GM23248 (cell line): ENCODE measurements around the gene TMEM207. TPM values are rescaled to one million over a fixed set of nuclear protein-coding genes. Genes with fewer than 3 reads are reported as not detected.

Source experiments
- DNase-seq: peaks from one replicate; pipeline ENCODE4 v3.0.0-alpha.2; 2015
- H2AFZ ChIP-seq: fragments of 200-600 bp; sonication (generic); 2 replicates; pipeline ENCODE4 v1.6.1; 2016; ENCODE audit warnings: antibody characterized with exemption
- H3F3A ChIP-seq: fragments of 200-600 bp; sonication (generic); 2 replicates; pipeline ENCODE4 v1.6.1; 2016; ENCODE audit warnings: mild to moderate bottlenecking, antibody characterized with exemption, mixed run types; ENCODE audit not compliant: insufficient read depth
- H3K27ac ChIP-seq: fragments of 200-600 bp; sonication (generic); 2 replicates; pipeline ENCODE4 v1.5.1; 2016; ENCODE audit warnings: mild to moderate bottlenecking
- H3K27me3 ChIP-seq: fragments of 200-600 bp; sonication (generic); replicated peaks from 2 replicates; pipeline ENCODE4 v1.6.1; 2016; ENCODE audit warnings: mild to moderate bottlenecking; ENCODE audit not compliant: insufficient read depth
- H3K36me3 ChIP-seq: fragments of 200-600 bp; sonication (generic); 2 replicates; pipeline ENCODE4 v1.6.1; 2016; ENCODE audit warnings: low read depth, mild to moderate bottlenecking
- H3K4me1 ChIP-seq: fragments of 200-600 bp; sonication (generic); 2 replicates; pipeline ENCODE4 v1.6.1; 2016; ENCODE audit warnings: mild to moderate bottlenecking; ENCODE audit not compliant: insufficient read depth
- H3K4me2 ChIP-seq: fragments of 200-600 bp; sonication (generic); one replicate; pipeline ENCODE4 v1.6.1; 2016; ENCODE audit warnings: mild to moderate bottlenecking; ENCODE audit not compliant: unreplicated experiment
- H3K4me3 ChIP-seq: fragments of 200-600 bp; sonication (generic); 2 replicates; pipeline ENCODE4 v1.5.1; 2016; ENCODE audit warnings: mild to moderate bottlenecking
- H3K79me2 ChIP-seq: fragments of 200-600 bp; sonication (generic); 2 replicates; pipeline ENCODE4 v1.6.1; 2016; ENCODE audit warnings: mild to moderate bottlenecking; ENCODE audit not compliant: insufficient read depth
- H3K9ac ChIP-seq: fragments of 200-600 bp; sonication (generic); 2 replicates; pipeline ENCODE4 v1.6.1; 2016; ENCODE audit warnings: mild to moderate bottlenecking
- H3K9me2 ChIP-seq: fragments of 200-600 bp; sonication (generic); 2 replicates; pipeline ENCODE4 v1.6.1; 2016; ENCODE audit warnings: mixed run types, mild to moderate bottlenecking, moderate library complexity; ENCODE audit not compliant: insufficient read depth
- H3K9me3 ChIP-seq: fragments of 200-600 bp; sonication (generic); one replicate; pipeline ENCODE4 v1.6.1; 2017; ENCODE audit warnings: low read depth
- H4K20me1 ChIP-seq: fragments of 200-600 bp; sonication (generic); 2 replicates; pipeline ENCODE4 v1.6.0; 2016; ENCODE audit not compliant: insufficient read depth
- EZH2 ChIP-seq: fragments of 200-600 bp; sonication (generic); IDR thresholded peaks from 2 replicates; pipeline ENCODE4 v1.6.1; 2018; ENCODE audit warnings: antibody characterized with exemption, mild to moderate bottlenecking; ENCODE audit not compliant: insufficient read depth, poor library complexity, severe bottlenecking
- EZH2phosphoT487 ChIP-seq: fragments of 200-600 bp; sonication (generic); IDR thresholded peaks from 2 replicates; pipeline ENCODE4 v1.6.1; 2018; ENCODE audit warnings: antibody characterized with exemption, moderate library complexity, mild to moderate bottlenecking, low read depth; ENCODE audit not compliant: insufficient read depth
- WGBS, 2 experiments: methylation state at CpG; one replicate each; pipeline ENCODE4 v1.1.6; 2015 to 2017; ENCODE audit warnings: low lambda C conversion rate in 2 of 2, low coverage in 1 of 2; ENCODE audit errors: missing lambda C conversion rate in 2 of 2; 5-methylcytosine and 5-hydroxymethylcytosine counted together
- in situ Hi-C: fragments of 300-500 bp; cut with MboI; formaldehyde crosslinking; loops from 2 replicates; pipeline ENCODE4 v1.15.0; 2020
- polyA plus RNA-seq: library from polyadenylated mRNA; unstranded; fragments of >200 nt; fragmentation: Nextera tagmentation; extraction: Ambion mirVana; gene quantifications from 2 replicates; pipeline ENCODE4 v1.2.1, GENCODE V29; 2016
- total RNA-seq: library from RNA; depleted of rRNA; stranded (reverse); fragments of >200 nt; shearing (Covaris generic); gene quantifications from 2 replicates; pipeline ENCODE4 v1.2.3, GENCODE V29; 2014

The TMEM207 gene
- total and polyA plus RNA-seq, 2 experiments from 2014 or later: not detected

GRCh38 chr3:190401963-190402362, 47.7 kb downstream of the TMEM207 start:
- H3K9ac ChIP-seq: no peak overlapping the region
- no peak overlapping the region for H3K4me2 ChIP-seq
- H3K4me3 ChIP-seq: no peak overlapping the region
- H3K79me2 ChIP-seq: no peaks in the 10 kb centered on the region
- in situ Hi-C loops: no loop called here
- H3K9me2 ChIP-seq: no peaks in the 10 kb centered on the region
- 27 to 28% methylated on average over 4 of the region's 4 CpGs for WGBS, 2 experiments
- no peaks in the 10 kb centered on the region for H4K20me1 ChIP-seq
- peak overlapping the region; percentile 62 for H2AFZ ChIP-seq
- H3K27ac ChIP-seq: no peak overlapping the region
- H3K4me1 ChIP-seq: no peaks in the 10 kb centered on the region
- no peaks in the 10 kb centered on the region for H3F3A ChIP-seq
- DNase-seq: no peak
- no peaks in the 10 kb centered on the region for H3K9me3 ChIP-seq
- no peaks in the 10 kb centered on the region for H3K27me3 ChIP-seq
- TF ChIP-seq EZH2phosphoT487 (no peak), EZH2 (no peak)
- no peaks in the 10 kb centered on the region for H3K36me3 ChIP-seq

GRCh38 chr3:190399677-190400076, 50.0 kb downstream of the TMEM207 start:
- H3K79me2 ChIP-seq: no peaks in the 10 kb centered on the region

GRCh38 chr3:190397889-190398288, 51.8 kb downstream of the TMEM207 start:
- no peaks in the 10 kb centered on the region for H3F3A ChIP-seq
- no peaks in the 10 kb centered on the region for H3K27me3 ChIP-seq
- no peaks in the 10 kb centered on the region for H3K9me2 ChIP-seq
- no peaks in the 10 kb centered on the region for H3K36me3 ChIP-seq
- no peaks in the 10 kb centered on the region for H3K9me3 ChIP-seq
- peak overlapping the region; percentile 48 for H2AFZ ChIP-seq
- no peak overlapping the region for H3K9ac ChIP-seq
- no peak for DNase-seq
- no peaks in the 10 kb centered on the region for H3K79me2 ChIP-seq
- in situ Hi-C loops: no loop called here
- H3K4me1 ChIP-seq: no peaks in the 10 kb centered on the region
- H3K4me3 ChIP-seq: no peak overlapping the region
- TF ChIP-seq EZH2phosphoT487: no peak
- TF ChIP-seq EZH2: no peak
- no peaks in the 10 kb centered on the region for H4K20me1 ChIP-seq
- 65 to 69% methylated on average over 4 of the region's 4 CpGs for WGBS, 2 experiments
- no peak overlapping the region for H3K27ac ChIP-seq
- H3K4me2 ChIP-seq: no peak overlapping the region

More at GRCh38 chr3:190399677-190400076, 50.0 kb downstream of the TMEM207 start:
- Histone ChIP-seq H3K9me2 (no peaks in the 10 kb centered on the region), H3K4me2 (no peak overlapping the region), H2AFZ (no peak overlapping the region), H3K9me3 (no peaks in the 10 kb centered on the region), H3K4me3 (no peak overlapping the region), H3F3A (no peaks in the 10 kb centered on the region), H3K9ac (no peak overlapping the region), H3K36me3 (no peaks in the 10 kb centered on the region), H3K4me1 (no peaks in the 10 kb centered on the region), H4K20me1 (no peaks in the 10 kb centered on the region), H3K27ac (no peak overlapping the region), H3K27me3 (no peaks in the 10 kb centered on the region)
- TF ChIP-seq EZH2: no peak
- no peak for TF ChIP-seq EZH2phosphoT487
- no peak for DNase-seq
- WGBS, 2 experiments: 96 to 97% methylated on average over 8 of the region's 8 CpGs
- in situ Hi-C loops: no loop called here

- Histone ChIP-seq H3K27me3 (no peaks in the 10 kb centered on the region), H3F3A (no peaks in the 10 kb centered on the region), H3K9ac (no peak overlapping the region), H4K20me1 (no peaks in the 10 kb centered on the region), H3K4me2 (no peak overlapping the region), H3K27ac (no peak overlapping the region), H2AFZ (no peak overlapping the region), H3K79me2 (no peaks in the 10 kb centered on the region), H3K4me1 (no peaks in the 10 kb centered on the region), H3K36me3 (no peaks in the 10 kb centered on the region), H3K9me2 (no peaks in the 10 kb centered on the region), H3K4me3 (no peak overlapping the region), H3K9me3 (no peaks in the 10 kb centered on the region)
- in situ Hi-C loops: no loop called here
- DNase-seq: no peak
- TF ChIP-seq EZH2phosphoT487 (no peak), EZH2 (no peak)
Measured at GRCh38 chr3:190396001-190396400, 53.7 kb downstream of the TMEM207 start.

- TF ChIP-seq EZH2phosphoT487: no peak
- TF ChIP-seq EZH2: no peak
- Histone ChIP-seq H3K4me1 (peaks cover 24% of the 10 kb centered on the region), H3K27me3 (no peaks in the 10 kb centered on the region), H3K36me3 (no peaks in the 10 kb centered on the region), H3F3A (peaks cover 25% of the 10 kb centered on the region), H3K4me3 (no peak overlapping the region), H3K27ac (no peak overlapping the region), H3K4me2 (no peak overlapping the region), H3K9ac (no peak overlapping the region), H3K9me2 (no peaks in the 10 kb centered on the region), H3K9me3 (no peaks in the 10 kb centered on the region), H3K79me2 (no peaks in the 10 kb centered on the region), H4K20me1 (no peaks in the 10 kb centered on the region), H2AFZ (no peak overlapping the region)
- in situ Hi-C loops: no loop called here
- WGBS, 2 experiments: 66 to 71% methylated on average over 3 of the region's 3 CpGs
- DNase-seq: no peak
Measured at GRCh38 chr3:190388703-190389102, 61.0 kb downstream of the TMEM207 start.
